SK-N-MC (cell line): ENCODE measurements around the gene MAP4K4.
A peak's percentile ranks its signal among the peaks of the same experiment; 100 is the strongest.

Experiments used
- DNase-seq: peaks from one replicate; pipeline ENCODE4 v3.0.0-alpha.2; 2011; ENCODE audit warnings: low read depth, low spot score
- H3K27ac ChIP-seq: fragments of 200-600 bp; sonication (generic); 2 replicates; pipeline ENCODE4 v1.5.1; 2016; ENCODE audit warnings: mixed run types
- H3K36me3 ChIP-seq: fragments of 200-600 bp; sonication (generic); 2 replicates; pipeline ENCODE4 v1.6.1; 2017; ENCODE audit warnings: antibody characterized with exemption, low read length, mixed read lengths; ENCODE audit not compliant: insufficient read depth
- H3K4me3 ChIP-seq: fragments of 200-600 bp; sonication (generic); 2 replicates; pipeline ENCODE4 v1.5.1; 2016
- H3K9ac ChIP-seq: fragments of 200-600 bp; sonication (generic); 2 replicates; pipeline ENCODE4 v1.8.0; 2017; ENCODE audit warnings: mixed run types, mixed read lengths; ENCODE audit not compliant: insufficient read length
- H3K9me3 ChIP-seq: fragments of 200-600 bp; sonication (generic); 2 replicates; pipeline ENCODE4 v1.6.1; 2017; ENCODE audit warnings: low read depth, mild to moderate bottlenecking, antibody characterized with exemption, low read length, moderate library complexity, mixed read lengths
- EZH2 ChIP-seq: fragments of 200-600 bp; sonication (generic); IDR thresholded peaks from one replicate; pipeline ENCODE4 v1.6.1; 2017; ENCODE audit warnings: antibody characterized with exemption
- FOXP2 ChIP-seq: optimal IDR thresholded peaks from 2 replicates; pipeline ENCODE3; 2011; ENCODE audit warnings: mild to moderate bottlenecking, moderate library complexity; ENCODE audit not compliant: insufficient read depth; ENCODE audit errors: extremely low read length, control extremely low read depth
- POLR2AphosphoS5 ChIP-seq: IDR thresholded peaks from 2 replicates; pipeline ENCODE4 v1.6.1; 2012; ENCODE audit warnings: mild to moderate bottlenecking, low read depth, low read length, borderline replicate concordance

Gene MAP4K4

GRCh38 chr2:101881131-101881530 is 183.6 kb downstream of the MAP4K4 start:
- no peak overlapping the region for H3K4me3 ChIP-seq
- H3K27ac ChIP-seq, result peak overlapping the region; percentile 38
- no peak for DNase-seq
- no peak for TF ChIP-seq EZH2
- no peak for TF ChIP-seq FOXP2
- TF ChIP-seq POLR2AphosphoS5, result no peak
- no peaks in the 10 kb centered on the region for H3K9me3 ChIP-seq
- no peak overlapping the region for H3K9ac ChIP-seq
- peaks cover 73% of the 10 kb centered on the region for H3K36me3 ChIP-seq

GRCh38 chr2:101882769-101883307 is 185.3 kb downstream of the MAP4K4 start:
- no peak for TF ChIP-seq FOXP2
- TF ChIP-seq POLR2AphosphoS5, result no peak
- no peak for TF ChIP-seq EZH2
- DNase-seq, result no peak
- peaks cover 73% of the 10 kb centered on the region for H3K36me3 ChIP-seq

GRCh38 chr2:101883860-101884259 is 186.4 kb downstream of the MAP4K4 start:
- no peak for DNase-seq
- no peak overlapping the region for H3K9ac ChIP-seq
- TF ChIP-seq POLR2AphosphoS5 (no peak), EZH2 (no peak), FOXP2 (no peak)
- no peak overlapping the region for H3K4me3 ChIP-seq
- H3K27ac ChIP-seq, result no peak overlapping the region
- H3K36me3 ChIP-seq, result peaks cover 68% of the 10 kb centered on the region
- H3K9me3 ChIP-seq, result no peaks in the 10 kb centered on the region

More at GRCh38 chr2:101882769-101883307, 185.3 kb downstream of the MAP4K4 start:
- H3K9ac ChIP-seq, result no peak overlapping the region
- H3K9me3 ChIP-seq, result no peaks in the 10 kb centered on the region
- H3K4me3 ChIP-seq, result no peak overlapping the region
- no peak overlapping the region for H3K27ac ChIP-seq

- no peak overlapping the region for H3K9ac ChIP-seq
- H3K9me3 ChIP-seq, result no peaks in the 10 kb centered on the region
- H3K27ac ChIP-seq, result no peak overlapping the region
- no peak for TF ChIP-seq POLR2AphosphoS5
- H3K36me3 ChIP-seq, result peaks cover 72% of the 10 kb centered on the region
- no peak for DNase-seq
- no peak overlapping the region for H3K4me3 ChIP-seq
Observed at GRCh38 chr2:101884423-101884822, 186.9 kb downstream of the MAP4K4 start.

GRCh38 chr2:101887328-101887727 is 189.8 kb downstream of the MAP4K4 start:
- Histone ChIP-seq H3K9ac (no peak overlapping the region), H3K27ac (no peak overlapping the region), H3K36me3 (peaks cover 75% of the 10 kb centered on the region), H3K4me3 (no peak overlapping the region), H3K9me3 (no peaks in the 10 kb centered on the region)
- no peak for TF ChIP-seq EZH2
- no peak for TF ChIP-seq FOXP2
- no peak for TF ChIP-seq POLR2AphosphoS5
- no peak for DNase-seq

- Histone ChIP-seq H3K36me3 (peaks cover 70% of the 10 kb centered on the region), H3K9me3 (no peaks in the 10 kb centered on the region), H3K4me3 (no peak overlapping the region), H3K9ac (no peak overlapping the region), H3K27ac (no peak overlapping the region)
- no peak for DNase-seq
- TF ChIP-seq EZH2 (no peak), FOXP2 (no peak), POLR2AphosphoS5 (no peak)
Observed at GRCh38 chr2:101889460-101890098, 192.1 kb downstream of the MAP4K4 start.

- Histone ChIP-seq H3K9ac (no peak overlapping the region), H3K9me3 (no peaks in the 10 kb centered on the region), H3K27ac (no peak overlapping the region), H3K4me3 (no peak overlapping the region), H3K36me3 (peaks cover 45% of the 10 kb centered on the region)
- TF ChIP-seq EZH2, result no peak
- TF ChIP-seq POLR2AphosphoS5, result no peak
- no peak for TF ChIP-seq FOXP2
- DNase-seq, result no peak
Observed at GRCh38 chr2:101892377-101892776, 194.9 kb downstream of the MAP4K4 start.

GRCh38 chr2:101893681-101894381 is 196.3 kb downstream of the MAP4K4 start:
- TF ChIP-seq FOXP2, result no peak
- H3K36me3 ChIP-seq, result peaks cover 36% of the 10 kb centered on the region

More at GRCh38 chr2:101893681-101894381, 196.3 kb downstream of the MAP4K4 start:
- H3K9me3 ChIP-seq, result no peaks in the 10 kb centered on the region
- no peak overlapping the region for H3K4me3 ChIP-seq
- no peak for DNase-seq
- H3K9ac ChIP-seq, result no peak overlapping the region
- H3K27ac ChIP-seq, result no peak overlapping the region
